ENCODE data around the gene ALK.

GRCh38 chr2:29917781-29918180 is 3.6 kb downstream of the ALK start:
- TF ChIP-seq GATA2 (IDR thresholded peaks at IDR 0.05; ENCODE audit: low read depth, low read length) (no peak), GATA3 (IDR thresholded peaks at IDR 0.05; ENCODE audit: low read depth, low read length) (no peak)
